ENCODE measurements around the gene RGS6.

RGS6 gene

DNA sequence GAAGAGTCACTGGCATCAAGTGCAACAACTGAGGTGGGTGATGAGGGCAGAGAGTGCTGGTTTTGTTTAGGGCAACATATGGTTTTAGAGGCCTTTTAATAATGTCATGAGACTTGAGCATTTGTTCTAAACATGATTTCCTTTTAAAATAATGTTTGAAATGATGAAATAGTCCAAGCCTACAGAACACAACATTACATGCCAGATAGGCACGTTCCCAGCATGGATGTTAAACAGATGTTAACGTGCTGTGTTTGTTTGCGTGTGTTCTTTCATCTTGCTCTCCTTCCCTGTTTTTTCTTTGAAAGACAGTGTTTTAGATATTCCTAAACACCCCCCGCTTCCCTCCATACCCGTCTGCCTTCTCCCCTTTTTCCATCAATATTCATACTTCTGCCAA, 82.3 kb downstream of the RGS6 start:
- DNase-seq (ENCODE audit: low read depth), result no peak

DNA sequence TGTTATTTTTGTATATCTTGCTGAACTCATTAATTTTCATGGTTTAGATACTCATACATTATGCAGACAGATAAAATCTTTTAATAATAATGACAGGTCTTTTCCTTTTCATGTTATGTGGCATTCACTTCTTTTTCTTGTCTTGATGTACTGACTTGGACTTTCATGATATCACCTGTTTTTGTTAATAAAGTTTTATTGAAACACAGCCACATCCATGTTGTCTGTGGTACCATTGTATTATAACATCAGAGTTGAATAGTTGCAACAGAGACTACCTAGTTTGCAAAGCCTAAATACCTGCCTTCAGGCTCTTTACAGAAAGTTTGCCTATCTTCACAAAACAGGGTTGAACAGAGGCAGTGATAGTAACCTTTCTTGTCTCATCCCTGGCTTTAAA, 85.1 kb downstream of the RGS6 start:
- DNase-seq (ENCODE audit: low read depth), result no peak

DNA sequence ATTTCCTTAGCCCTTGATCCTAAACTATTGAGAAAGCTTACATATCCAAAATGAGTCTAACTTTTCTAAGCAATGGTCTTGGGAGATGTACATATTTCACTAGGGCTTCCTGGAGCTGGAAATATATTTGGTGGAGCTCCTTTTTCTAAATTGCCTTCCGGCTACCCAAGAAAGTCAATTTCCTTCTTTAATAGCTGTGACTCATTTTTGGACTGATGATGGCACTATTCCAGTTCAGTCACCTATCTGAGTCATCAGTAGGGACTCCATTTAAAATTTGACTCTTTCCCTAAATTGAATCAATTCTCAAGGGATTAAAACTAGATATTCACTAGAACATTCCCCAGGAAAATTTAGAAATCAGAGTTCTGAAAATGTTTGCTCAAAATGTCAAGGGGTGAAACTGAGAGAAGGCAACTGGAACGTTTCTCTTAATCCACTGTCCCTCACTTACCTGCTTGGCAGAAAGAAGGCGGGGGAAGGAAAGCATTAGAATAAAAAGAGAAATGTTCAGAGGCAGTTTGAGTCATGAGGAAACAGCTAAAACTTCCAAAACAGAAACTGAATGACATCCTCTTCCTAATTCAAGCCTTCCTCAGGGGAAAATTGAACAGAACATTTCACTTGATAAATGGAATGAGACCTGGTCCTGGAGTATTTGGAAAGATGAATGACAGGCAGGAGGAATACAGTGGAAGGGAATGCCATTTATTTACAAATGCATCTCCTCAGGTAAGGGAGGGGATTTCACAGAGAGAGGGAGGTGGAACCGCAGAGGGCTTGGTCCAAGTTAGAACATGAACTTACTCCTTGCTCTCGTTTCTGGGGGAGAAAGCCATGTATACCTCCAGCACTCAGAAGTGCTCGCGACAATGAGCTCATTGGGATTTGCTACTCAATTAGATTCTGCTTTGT, 91.2 kb downstream of the RGS6 start:
- DNase-seq (ENCODE audit: low read depth), result no peak

GRCh38 chr14:72024043-72024407, 91.8 kb downstream of the RGS6 start:
- DNase-seq (ENCODE audit: low read depth), result no peak

- DNase-seq (ENCODE audit: low read depth), result no peak
Measured at GRCh38 chr14:72024504-72024903, 92.3 kb downstream of the RGS6 start.

GRCh38 chr14:72026536-72026935, 94.3 kb downstream of the RGS6 start:
- no peak for DNase-seq (ENCODE audit: low read depth)

GRCh38 chr14:72027061-72027460, 94.8 kb downstream of the RGS6 start:
- DNase-seq (ENCODE audit: low read depth), result no peak

DNA sequence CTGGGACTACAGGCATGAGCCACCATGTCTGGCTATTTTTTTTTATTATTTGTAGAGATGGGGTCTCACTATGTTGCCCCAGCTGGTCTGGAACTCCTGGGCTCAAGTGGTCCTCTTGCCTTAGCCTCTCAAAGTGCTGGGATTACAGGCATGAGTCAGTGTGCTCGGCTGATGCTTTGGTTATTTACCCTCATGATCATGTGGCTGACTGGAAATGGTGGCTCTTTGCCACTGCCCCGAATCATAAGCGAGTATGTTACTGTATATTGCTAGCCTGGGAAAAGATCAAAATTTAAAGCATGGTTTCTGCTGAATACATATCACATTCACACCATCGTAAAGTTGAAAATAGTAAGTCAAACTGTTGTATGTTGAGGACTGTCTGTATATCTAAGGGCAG, 101.1 kb downstream of the RGS6 start:
- no peak for DNase-seq (ENCODE audit: low read depth)

DNA sequence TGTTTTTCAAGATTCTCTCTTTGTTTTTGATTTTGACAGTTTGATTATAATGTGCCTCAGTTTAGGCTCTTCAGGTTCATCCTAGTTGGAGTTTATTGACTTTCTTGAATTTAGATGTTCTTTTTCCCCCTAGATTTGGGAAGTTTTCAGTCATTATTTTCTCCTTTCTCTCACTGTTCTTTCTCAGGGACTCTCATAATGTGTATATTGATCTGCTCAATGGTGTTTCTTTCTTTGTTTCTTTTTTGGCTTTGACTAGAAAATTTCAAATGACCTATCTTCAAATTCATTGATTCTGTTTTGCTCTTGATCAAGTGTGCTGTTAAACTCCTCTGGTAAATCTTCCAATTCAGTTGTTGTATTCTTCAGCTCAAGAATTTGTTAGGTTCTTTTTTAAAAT, 108.3 kb downstream of the RGS6 start:
- no peak for DNase-seq (ENCODE audit: low read depth)

GRCh38 chr14:72045271-72045670, 113.0 kb downstream of the RGS6 start:
- DNase-seq (ENCODE audit: low read depth), result no peak

DNA sequence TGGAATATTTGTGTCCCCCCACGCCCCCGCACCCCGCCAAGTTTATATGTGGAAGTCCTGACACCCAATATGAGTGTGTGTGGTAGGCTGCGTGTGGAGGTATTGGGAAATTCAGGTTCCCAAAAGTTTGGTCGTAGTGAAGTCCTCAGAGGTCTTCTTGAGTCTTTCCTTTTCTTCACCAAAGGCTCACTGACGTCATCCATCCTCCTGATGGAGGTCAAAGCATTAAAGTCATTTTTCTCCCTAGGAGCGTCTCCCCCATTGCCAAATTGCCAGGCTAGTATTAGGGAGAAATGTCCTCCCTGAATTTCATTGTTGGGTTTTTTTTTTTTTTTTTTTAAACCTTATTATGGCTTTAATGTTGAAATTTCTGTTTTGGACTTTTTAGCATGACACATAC, 113.7 kb downstream of the RGS6 start:
- DNase-seq (ENCODE audit: low read depth), result no peak

GRCh38 chr14:72049462-72049861, 117.2 kb downstream of the RGS6 start:
- no peak for DNase-seq (ENCODE audit: low read depth)

- no peak for DNase-seq (ENCODE audit: low read depth)
Measured at GRCh38 chr14:72052356-72052755, 120.1 kb downstream of the RGS6 start.

GRCh38 chr14:72053651-72054050, 121.4 kb downstream of the RGS6 start:
- DNase-seq (ENCODE audit: low read depth), result no peak

DNA sequence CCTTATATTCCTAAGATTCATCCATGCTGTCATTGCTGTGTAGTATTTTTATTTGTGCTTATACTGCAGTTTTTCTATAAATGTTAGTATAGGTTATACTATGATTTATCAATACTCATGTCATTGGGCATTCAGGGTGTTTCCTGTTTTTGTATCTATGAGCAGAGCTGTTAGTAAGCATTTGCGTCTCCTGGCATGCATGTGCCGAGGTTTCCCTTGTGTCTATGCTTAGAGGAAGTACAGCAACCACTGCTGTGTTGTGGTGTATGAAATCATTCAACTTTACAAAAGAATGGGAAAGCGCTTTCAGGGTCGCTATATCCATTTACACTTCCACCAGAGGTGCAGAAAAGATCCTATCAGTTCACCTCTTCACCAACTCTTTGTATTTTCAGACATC, 122.7 kb downstream of the RGS6 start:
- DNase-seq (ENCODE audit: low read depth), result no peak

DNA sequence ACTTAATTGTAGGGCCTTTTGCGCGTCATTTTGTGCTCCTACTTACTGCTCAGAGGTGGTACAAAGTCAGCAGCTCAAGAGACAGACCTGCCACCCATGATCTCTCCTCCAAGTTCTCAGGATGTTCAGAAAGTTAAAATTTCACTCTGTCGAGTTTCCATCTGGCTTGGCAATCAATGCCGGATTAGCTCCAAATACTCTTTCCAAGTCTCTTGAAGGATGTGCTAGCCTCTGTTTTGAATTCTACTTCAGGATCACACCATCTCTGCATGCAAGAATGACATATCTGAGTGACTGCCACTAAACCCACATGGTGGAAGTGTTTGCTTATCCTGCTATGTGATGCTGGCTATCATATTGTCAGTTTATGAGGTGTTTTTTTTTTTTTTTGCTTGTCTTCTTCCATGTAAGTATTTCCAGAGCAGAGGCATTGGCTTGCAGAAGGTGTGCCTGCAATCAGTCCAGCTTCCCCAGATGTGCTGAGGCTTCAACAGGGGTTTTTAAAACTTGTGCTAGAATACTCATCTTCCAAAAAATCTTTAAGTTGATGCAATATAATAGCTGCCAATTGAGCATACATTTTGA, 125.6 kb downstream of the RGS6 start:
- no peak for DNase-seq (ENCODE audit: low read depth)

GRCh38 chr14:72060460-72060859, 128.2 kb downstream of the RGS6 start:
- DNase-seq (ENCODE audit: low read depth), result no peak

DNA sequence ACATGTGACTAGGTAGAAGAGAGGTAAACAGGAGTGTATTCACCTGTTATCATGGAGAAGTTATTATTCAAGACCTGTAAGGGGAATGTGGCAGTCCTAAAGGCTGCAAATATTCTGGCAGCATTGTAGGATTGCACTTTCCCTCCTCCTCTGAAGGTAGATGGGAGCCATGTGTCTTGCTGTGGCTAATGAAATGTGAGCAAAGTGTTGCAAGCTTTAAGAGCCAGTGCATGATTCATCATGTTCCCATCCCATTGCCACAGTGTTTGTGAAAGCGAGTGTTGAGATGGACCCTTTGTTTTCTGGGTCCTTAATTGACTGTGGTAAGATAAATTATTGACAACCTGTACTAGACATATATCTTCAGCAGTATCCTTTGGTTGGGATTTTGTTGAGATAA, 128.7 kb downstream of the RGS6 start:
- no peak for DNase-seq (ENCODE audit: low read depth)

GRCh38 chr14:72061718-72062117, 129.5 kb downstream of the RGS6 start:
- DNase-seq (ENCODE audit: low read depth), result no peak

GRCh38 chr14:72063761-72064282, 131.6 kb downstream of the RGS6 start:
- no peak for DNase-seq (ENCODE audit: low read depth)

GRCh38 chr14:72064501-72064900, 132.3 kb downstream of the RGS6 start:
- DNase-seq (ENCODE audit: low read depth), result no peak

GRCh38 chr14:72070458-72070857, 138.2 kb downstream of the RGS6 start:
- DNase-seq (ENCODE audit: low read depth), result no peak

DNA sequence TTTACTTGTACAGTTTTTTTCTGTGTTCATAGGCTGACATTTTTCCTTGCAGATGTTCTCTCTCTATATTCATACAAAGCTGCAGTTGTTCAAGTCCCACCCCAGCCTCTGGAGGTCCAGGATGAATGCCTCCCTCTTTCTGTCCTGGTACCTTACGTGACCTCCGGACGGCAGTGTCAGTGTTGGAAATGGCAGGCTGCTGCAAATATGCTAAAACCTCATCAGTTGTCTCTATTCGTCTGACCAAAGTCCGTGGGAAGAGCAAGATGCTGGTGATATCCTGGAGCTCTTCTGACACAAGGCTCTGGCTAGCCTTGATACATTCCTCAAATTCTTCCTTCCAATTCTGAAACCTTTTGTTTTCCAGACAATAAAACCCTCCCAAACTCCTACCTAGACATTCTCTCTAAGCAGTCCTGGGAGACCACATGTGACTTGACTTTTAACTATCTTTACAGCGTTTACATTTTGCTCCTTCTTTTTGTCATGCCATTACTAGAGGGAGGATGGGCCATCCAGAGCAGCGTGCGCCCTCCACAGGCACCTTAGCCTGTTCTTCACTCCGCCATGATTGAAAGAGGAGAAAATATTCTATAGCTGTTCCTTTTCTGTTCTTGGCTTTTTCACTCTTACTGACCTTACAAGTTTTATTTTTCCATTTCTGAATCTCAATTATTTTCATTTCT, 143.6 kb downstream of the RGS6 start:
- no peak for DNase-seq (ENCODE audit: low read depth)
